Kidney (tissue), 14 donors: ENCODE data around the gene CLRN3. TPM values are rescaled to one million over a fixed set of nuclear protein-coding genes. Genes with fewer than 3 reads are reported as not detected.

Experiments
- DNase-seq, 5 donors: peaks; one replicate each; pipeline ENCODE4 v3.0.0-alpha.2; 2013 to 2020
- FAIRE-seq: peaks from 2 replicates; lab custom pipeline; 2012; peaks lifted over from hg19 to GRCh38; lab: Jason Lieb, UNC
- H3K27ac ChIP-seq, 2 donors: one replicate each; pipeline ENCODE4 v1.7.0; 2013; ENCODE audit warnings: low read depth in 2 of 2, low read length in 2 of 2, inconsistent platforms in 1 of 2
- H3K27me3 ChIP-seq: one replicate; pipeline ENCODE4 v1.7.1; 2013; ENCODE audit warnings: low read length, inconsistent platforms; ENCODE audit not compliant: control insufficient read depth, insufficient read depth
- H3K36me3 ChIP-seq, 3 donors: one replicate each; pipeline versions ENCODE4 v1.7.0 to v1.7.1; 2013; ENCODE audit warnings: low read length in 3 of 3, control low read depth in 1 of 3, inconsistent platforms in 1 of 3; ENCODE audit not compliant: insufficient read depth in 3 of 3, control insufficient read depth in 2 of 3
- H3K4me1 ChIP-seq, 3 donors: one replicate each; pipeline versions ENCODE4 v1.7.0 to v1.7.1; 2013; ENCODE audit warnings: low read length in 3 of 3, inconsistent platforms in 1 of 3, low read depth in 1 of 3; ENCODE audit not compliant: control insufficient read depth in 2 of 3, insufficient read depth in 2 of 3
- H3K4me3 ChIP-seq, 3 donors: one replicate each; pipeline versions ENCODE4 v1.7.0 to v1.8.1; 2013; ENCODE audit warnings: low read length in 3 of 3, control low read depth in 1 of 3, inconsistent platforms in 1 of 3
- H3K9ac ChIP-seq, 3 donors: one replicate each; pipeline versions ENCODE4 v1.7.0 to v1.7.1; 2013; ENCODE audit warnings: low read length in 3 of 3, control low read depth in 1 of 3, inconsistent platforms in 1 of 3
- H3K9me3 ChIP-seq, 3 donors: one replicate each; pipeline versions ENCODE4 v1.7.0 to v1.7.1; 2013; ENCODE audit warnings: low read length in 3 of 3, control low read depth in 1 of 3, inconsistent platforms in 1 of 3; ENCODE audit not compliant: control insufficient read depth in 2 of 3, insufficient read depth in 1 of 3
- CTCF ChIP-seq: IDR thresholded peaks from 3 replicates; pipeline ENCODE4 v1.5.1; 2012; ENCODE audit warnings: mild to moderate bottlenecking, moderate library complexity, borderline replicate concordance; ENCODE audit not compliant: insufficient read depth; ENCODE audit errors: extremely low read depth
- intact Hi-C: fragments of 100-400 bp; cut with DNase I; formaldehyde crosslinking; loops from one replicate; pipeline ENCODE4 v1.11.1; 2022
- polyA plus RNA-seq: library from polyadenylated mRNA; stranded (reverse); fragments of 350-450 nt; fragmentation: Illumina TruSeq; extraction: RNeasy Lipid Tissue Mini Kit (QIAGEN cat#74804); gene quantifications from one replicate; pipeline ENCODE4 v1.2.3, GENCODE V29; 2014; ENCODE audit warnings: low read depth, low replicate concordance; ENCODE audit not compliant: insufficient read depth
- total RNA-seq: library from RNA; stranded (reverse); fragmentation: NEBNext Ultra II Directional; extraction: Animal tissue kit (Norgen Biotek cat#: 25700); gene quantifications from one replicate; pipeline ENCODE4 v1.2.1, GENCODE V29; 2021
- donor health status: control.
- donor health status: control.
- donor health status: control.
- donor health status: control.
- donor health status: control.
- donor health status: DM: yes; HTN: yes; CAD: no.
- donor health status: Normal renal cell carcinoma (clear cell type).

Gene CLRN3
- total and polyA plus RNA-seq, 2 donors from 2014 or later, result 9.4 to 42.1 TPM

GRCh38 chr10:127834791-127835190 is 58.0 kb downstream of the CLRN3 start:
- intact Hi-C loops, result no loop called here
- H3K27ac ChIP-seq, result no peak overlapping the region
- no peaks in the 10 kb centered on the region for H3K27me3 ChIP-seq
- H3K4me1 ChIP-seq, result peaks cover 0 to 3% (median 0%) of the 10 kb centered on the region in 3 donors
- H3K9me3 ChIP-seq, result no peaks in the 10 kb centered on the region
- no peak for TF ChIP-seq CTCF
- H3K9ac ChIP-seq, result no peak overlapping the region
- no peak for DNase-seq
- no peak overlapping the region for H3K4me3 ChIP-seq
- no peak for FAIRE-seq
- no peaks in the 10 kb centered on the region for H3K36me3 ChIP-seq

GRCh38 chr10:127834221-127834620 is 58.5 kb downstream of the CLRN3 start:
- DNase-seq, result no peak
- Histone ChIP-seq H3K27ac (no peak overlapping the region), H3K4me3 (no peak overlapping the region), H3K27me3 (no peaks in the 10 kb centered on the region), H3K36me3 (no peaks in the 10 kb centered on the region), H3K9ac (no peak overlapping the region), H3K9me3 (no peaks in the 10 kb centered on the region), H3K4me1 (peaks cover 0 to 3% (median 0%) of the 10 kb centered on the region in 3 donors)
- TF ChIP-seq CTCF, result no peak
- no peak for FAIRE-seq
- intact Hi-C loops, result no loop called here

- no peaks in the 10 kb centered on the region for H3K36me3 ChIP-seq
- no peak for TF ChIP-seq CTCF
- no peaks in the 10 kb centered on the region for H3K9me3 ChIP-seq
- no peak for FAIRE-seq
- no peak for DNase-seq
- no peak overlapping the region for H3K4me3 ChIP-seq
- intact Hi-C loops, result no loop called here
- H3K27ac ChIP-seq, result no peak overlapping the region
- H3K27me3 ChIP-seq, result no peaks in the 10 kb centered on the region
- peaks cover 0 to 3% (median 0%) of the 10 kb centered on the region in 3 donors for H3K4me1 ChIP-seq
- no peak overlapping the region for H3K9ac ChIP-seq
Observed at GRCh38 chr10:127833804-127834203, 58.9 kb downstream of the CLRN3 start.

- H3K4me1 ChIP-seq, result peaks cover 0 to 3% (median 0%) of the 10 kb centered on the region in 3 donors
- FAIRE-seq (no peak), DNase-seq (peak in 3 of 5 donors; percentile 67 to 89 (median 82))
- intact Hi-C loops, result no loop called here
- H3K9ac ChIP-seq, result no peak overlapping the region
- H3K9me3 ChIP-seq, result no peaks in the 10 kb centered on the region
- H3K27me3 ChIP-seq, result no peaks in the 10 kb centered on the region
- H3K4me3 ChIP-seq, result no peak overlapping the region
- H3K36me3 ChIP-seq, result no peaks in the 10 kb centered on the region
- no peak for TF ChIP-seq CTCF
- H3K27ac ChIP-seq, result no peak overlapping the region
Observed at GRCh38 chr10:127832501-127832900, 60.2 kb downstream of the CLRN3 start.
